Hippocampal formation (tissue), 2 donors: ENCODE results near the gene TEX19.
"Not testable (repeated sequence)": the region's sequence is repeated elsewhere in the genome, so short reads cannot be mapped to it uniquely, and the experiment has no call there.

Experiments
- DNase-seq, 2 donors: peaks; one replicate each; lab custom pipeline; 2025; lab: John Stamatoyannopoulos, UW

Gene TEX19

GRCh38 chr17:82411396-82412053 is 52.5 kb downstream of the TEX19 start:
- DNase-seq = no peak

GRCh38 chr17:82412081-82412480 is 53.0 kb downstream of the TEX19 start:
- DNase-seq = not testable (repeated sequence)

- DNase-seq = no peak
Measured at GRCh38 chr17:82412535-82413520, 53.8 kb downstream of the TEX19 start.
